ENCODE results near the gene ADPRHL1.
"Not testable (repeated sequence)": the region's sequence is repeated elsewhere in the genome, so short reads cannot be mapped to it uniquely, and the experiment has no call there.

ADPRHL1 gene

DNA sequence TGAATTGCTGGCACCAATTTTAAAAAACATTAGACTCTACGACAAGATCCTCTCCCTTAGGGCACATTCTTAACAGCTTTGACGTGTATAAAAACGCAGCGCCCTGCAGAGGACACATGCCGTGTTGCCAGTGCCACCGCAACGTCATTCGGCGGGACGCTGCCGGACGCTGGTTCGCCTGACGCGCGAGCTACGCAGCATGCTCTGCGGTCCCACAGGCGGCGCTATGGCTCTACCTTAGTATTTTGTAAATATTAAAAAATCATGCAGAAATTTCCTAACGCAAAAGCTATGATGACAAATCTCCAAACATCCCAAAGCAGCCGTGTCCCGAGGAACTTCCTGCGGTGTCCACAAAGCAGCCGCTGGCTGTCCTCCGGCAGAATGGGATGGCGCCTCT is 4.2 kb upstream of the ADPRHL1 start:
- in situ Hi-C loops (cut with MboI; ENCODE audit: low sequenced_read_pairs) = no loop called here

DNA sequence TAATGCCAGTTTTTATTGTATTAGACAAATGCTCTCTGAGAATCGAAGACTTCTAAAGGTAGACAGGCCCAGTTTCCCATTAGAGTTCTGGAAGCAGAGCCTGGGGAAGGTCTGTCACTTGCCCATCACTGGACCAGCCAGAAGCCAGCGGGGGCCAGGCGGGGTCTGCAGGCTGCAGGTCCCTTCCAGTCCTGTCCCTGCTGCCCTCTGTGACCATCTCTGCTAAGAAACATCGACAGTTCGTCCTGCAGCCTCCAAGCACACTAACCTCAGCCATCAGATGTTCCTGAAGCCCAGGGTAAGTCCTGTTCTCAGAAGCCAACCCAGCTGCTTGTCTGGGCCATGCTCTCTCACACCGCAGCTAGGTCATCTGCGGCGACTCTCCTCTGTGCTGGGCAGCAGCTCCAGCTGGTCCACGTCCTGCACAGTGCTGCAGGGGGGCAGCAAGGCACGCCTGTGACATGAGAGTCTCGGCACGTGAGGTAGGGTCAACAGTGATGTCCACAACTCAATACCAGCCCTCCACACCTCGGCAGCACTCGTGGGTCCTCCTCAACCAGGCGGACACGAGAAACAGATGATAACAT is 2.9 kb upstream of the ADPRHL1 start:
- in situ Hi-C loops (cut with MboI; ENCODE audit: low sequenced_read_pairs) = no loop called here

GRCh38 chr13:113455384-113455783 is 2.1 kb upstream of the ADPRHL1 start:
- in situ Hi-C loops (cut with MboI; ENCODE audit: low sequenced_read_pairs) = no loop called here

DNA sequence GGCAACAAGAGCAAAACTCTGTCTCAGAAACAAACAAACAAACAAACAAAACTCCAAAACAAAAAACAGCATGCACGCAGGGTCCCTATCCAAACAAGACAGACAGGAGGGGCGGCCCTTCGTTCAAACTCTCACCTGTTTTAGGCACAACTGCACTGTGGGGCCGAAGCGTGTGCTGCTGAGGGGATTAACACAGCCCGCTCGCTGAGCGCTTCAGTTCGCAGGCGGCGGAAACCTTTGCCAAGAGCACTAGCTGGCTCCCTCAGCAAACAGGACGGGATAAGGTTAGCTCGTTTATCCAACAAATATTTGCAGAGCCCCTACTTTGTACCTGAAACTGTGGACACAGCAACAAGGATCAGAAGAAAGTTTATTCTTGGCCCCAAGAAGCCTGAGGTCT is 1.6 kb upstream of the ADPRHL1 start:
- in situ Hi-C loops (cut with MboI; ENCODE audit: low sequenced_read_pairs) = no loop called here

DNA sequence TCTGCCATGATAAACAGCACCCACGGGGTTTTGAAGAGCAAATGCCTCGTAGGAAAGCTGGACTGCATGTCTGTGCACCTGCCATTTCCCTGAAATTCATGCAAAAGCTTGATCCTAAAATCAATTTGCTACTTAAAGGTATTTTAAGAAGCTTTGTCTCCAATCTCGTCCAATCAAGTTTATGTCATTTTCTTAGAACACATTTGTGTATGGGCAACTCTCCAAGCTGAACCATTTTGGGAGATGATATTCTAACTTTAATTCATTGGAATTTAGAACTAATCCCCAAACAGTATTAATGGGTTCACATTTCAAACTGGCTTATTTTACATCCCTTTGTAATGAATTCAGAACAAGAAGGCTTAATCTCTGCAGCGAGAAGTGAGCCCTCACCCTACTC is 822 bp downstream of the ADPRHL1 start:
- in situ Hi-C loops (cut with MboI; ENCODE audit: low sequenced_read_pairs) = no loop called here

DNA sequence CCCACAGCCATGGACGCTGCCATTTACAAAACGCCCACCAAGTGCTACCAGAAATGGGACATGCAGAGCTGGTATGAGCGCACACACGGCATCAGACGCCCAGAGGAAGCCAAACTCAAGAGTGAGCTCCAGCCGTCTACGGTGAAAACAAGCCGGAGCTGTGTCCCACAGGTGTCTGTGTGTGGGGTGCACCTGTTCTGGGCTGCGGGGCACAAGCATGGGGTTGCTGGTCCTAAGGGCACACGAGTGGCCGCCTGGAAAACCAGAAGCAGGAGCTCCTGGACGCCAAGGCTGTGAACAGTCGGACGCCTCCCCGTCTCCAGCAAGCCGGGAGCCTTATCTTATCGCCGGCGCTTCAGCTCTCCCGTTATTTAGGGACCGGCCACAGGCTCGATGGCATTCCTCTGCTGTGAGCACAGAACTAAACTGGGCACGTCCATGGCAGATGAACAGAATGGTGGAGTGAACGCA is 1.3 kb downstream of the ADPRHL1 start:
- in situ Hi-C loops (cut with MboI; ENCODE audit: low sequenced_read_pairs) = no loop called here

DNA sequence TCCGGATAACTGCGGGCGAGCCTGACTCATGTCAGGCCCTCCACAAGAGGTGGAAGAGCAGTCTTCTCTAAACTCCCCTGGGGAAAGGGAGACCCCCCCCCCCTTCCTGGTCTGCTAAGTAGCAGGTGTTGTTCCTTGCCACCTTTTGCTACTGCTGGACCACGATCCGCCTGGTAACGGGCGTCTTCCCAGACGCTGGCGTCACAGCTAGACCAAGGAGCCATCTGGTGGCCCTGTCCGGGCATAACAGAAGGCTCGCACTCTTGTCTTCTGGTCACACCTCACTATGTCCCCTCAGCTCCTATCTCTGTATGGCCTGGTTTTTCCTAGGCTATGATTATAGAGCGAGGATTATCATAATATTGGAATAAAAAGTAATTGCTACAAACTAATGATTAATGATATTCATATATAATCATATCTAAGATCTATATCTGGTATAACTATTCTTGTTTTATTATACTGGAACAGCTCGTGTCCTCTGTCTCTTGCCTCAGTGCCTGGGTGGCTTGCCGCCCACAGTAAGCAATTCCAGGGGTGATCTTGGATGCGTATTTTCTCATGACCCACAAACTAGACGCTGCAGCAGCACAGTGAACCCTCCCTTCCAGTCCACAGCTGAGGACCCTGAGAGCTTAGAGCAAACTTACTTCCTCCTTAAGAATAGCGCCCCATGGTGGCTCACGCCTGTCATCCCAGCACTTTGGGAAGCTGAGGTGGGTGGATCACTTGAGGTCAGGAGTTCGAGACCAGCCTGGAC is 2.2 kb downstream of the ADPRHL1 start:
- in situ Hi-C loops (cut with MboI; ENCODE audit: low sequenced_read_pairs) = not testable (repeated sequence)

- in situ Hi-C loops (cut with MboI; ENCODE audit: low sequenced_read_pairs) = not testable (repeated sequence)
Measured at GRCh38 chr13:113450348-113450744, 2.9 kb downstream of the ADPRHL1 start.

DNA sequence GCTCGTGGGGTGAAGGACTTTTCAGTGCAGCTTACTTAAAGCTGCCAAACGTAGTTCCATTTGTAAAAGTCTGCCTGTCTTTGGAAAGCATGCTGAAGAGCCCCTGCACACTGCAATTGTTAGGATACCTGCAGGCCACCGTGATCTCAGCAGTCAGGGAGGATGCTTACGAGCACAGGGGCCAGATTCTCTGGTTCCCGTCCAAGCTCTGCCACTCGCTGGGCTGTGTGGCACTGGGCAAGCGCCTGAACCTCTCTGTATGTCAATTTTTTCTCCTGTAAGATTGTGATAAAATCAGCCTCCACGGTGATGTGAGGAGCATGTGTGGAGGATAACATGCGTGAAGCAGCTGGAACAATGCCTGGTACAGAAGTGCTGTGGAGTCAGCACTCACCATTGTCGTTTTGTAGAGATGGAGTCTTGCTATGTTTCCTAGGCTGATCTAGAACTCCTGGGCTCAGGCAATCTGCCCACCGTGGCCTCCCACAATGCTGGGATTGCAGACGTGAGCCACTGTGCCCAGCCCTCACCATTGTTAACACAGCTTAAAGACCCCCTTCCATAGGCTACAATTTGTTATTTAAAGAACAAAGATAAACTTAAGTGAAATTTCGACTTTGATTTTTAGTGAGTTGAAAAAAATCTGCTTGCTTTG is 3.5 kb downstream of the ADPRHL1 start:
- in situ Hi-C loops (cut with MboI; ENCODE audit: low sequenced_read_pairs) = no loop called here

- in situ Hi-C loops (cut with MboI; ENCODE audit: low sequenced_read_pairs) = no loop called here
Measured at GRCh38 chr13:113448885-113449692, 4.2 kb downstream of the ADPRHL1 start.

DNA sequence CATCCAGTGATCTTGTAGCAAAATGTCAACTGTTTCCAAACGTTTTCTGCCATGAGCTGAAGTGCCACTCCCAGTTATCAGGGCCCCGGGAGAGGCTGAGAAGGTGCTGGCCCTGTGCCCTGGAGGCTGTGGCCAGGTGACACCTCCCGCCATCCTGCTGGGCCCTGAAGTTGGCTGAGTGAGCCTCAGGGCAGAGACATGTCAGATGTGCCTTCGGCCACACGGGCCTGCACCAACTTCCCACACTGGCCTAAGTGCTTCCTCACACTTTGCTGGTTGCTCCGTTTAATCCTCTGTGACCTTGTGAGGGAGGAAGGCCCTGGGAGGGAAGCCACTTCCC is 4.8 kb downstream of the ADPRHL1 start:
- in situ Hi-C loops (cut with MboI; ENCODE audit: low sequenced_read_pairs) = no loop called here

DNA sequence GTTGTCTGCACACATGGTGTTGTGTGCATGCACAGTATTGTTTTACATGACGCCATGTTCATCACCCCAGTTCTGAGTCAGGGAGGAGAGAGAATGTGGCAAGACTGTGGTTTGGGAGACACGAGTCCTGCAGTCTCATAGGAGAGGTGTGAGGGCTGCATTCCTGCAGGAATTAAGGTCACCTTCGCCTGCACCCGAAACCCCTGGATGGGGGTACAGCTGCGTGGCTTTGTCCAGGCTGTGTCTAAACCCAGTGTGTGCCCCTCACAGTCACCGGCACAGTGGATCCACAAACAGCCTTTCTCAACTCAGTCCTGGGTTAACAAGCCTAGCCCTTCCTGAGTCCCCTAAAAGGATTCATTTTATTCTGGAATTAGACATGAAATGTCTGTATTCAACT is 5.7 kb downstream of the ADPRHL1 start:
- in situ Hi-C loops (cut with MboI; ENCODE audit: low sequenced_read_pairs) = no loop called here

DNA sequence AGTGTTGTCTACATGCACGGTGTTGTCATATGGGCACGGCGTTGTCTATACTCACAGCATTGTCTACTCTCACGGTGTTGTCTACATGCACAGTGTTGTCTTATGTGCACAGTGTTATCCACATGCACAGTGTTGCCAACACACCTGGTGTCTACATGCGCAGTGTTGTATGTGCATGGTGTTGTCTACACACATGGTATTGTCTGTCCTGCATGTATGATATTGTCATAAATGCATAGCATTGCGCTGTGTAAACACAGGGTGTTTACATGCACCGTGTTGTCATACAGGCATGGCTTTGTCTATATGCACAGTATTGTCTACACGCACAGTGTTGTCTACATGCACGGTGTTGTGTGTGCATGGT is 6.8 kb downstream of the ADPRHL1 start:
- in situ Hi-C loops (cut with MboI; ENCODE audit: low sequenced_read_pairs) = no loop called here

DNA sequence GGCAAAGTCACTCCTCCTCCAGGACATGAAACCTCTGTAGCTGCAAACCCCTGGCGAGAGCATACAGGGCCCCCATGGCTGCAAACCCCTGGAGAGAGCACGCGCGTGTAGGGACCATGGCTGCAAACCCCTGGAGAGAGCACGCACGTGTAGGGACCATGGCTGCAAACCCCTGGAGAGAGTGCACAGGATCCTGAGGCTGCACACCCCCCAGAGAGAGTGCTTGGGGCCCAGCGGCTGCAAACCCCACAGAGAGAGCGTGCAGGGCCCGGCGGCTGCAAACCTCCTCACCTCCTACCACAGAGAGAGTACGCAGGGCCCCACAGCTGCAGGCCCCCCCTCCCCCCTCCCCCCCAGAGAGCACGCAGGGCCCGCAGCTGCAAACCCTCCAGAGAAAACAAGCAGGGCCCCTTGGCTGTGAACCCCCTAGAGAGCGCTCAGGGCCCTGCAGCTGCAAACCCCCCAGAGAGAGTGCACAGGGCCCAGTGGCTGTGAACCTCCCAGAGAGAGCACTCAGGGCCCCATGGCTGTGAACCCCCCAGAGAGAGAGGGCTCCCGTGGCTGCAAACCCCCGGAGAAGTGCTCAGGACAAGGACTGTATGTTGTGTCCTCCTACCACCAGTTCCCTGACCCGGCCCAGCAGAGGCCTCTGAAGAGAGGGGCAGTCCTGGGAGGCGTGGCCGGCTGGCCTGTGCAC is 7.3 kb downstream of the ADPRHL1 start:
- in situ Hi-C loops (cut with MboI; ENCODE audit: low sequenced_read_pairs) = no loop called here

DNA sequence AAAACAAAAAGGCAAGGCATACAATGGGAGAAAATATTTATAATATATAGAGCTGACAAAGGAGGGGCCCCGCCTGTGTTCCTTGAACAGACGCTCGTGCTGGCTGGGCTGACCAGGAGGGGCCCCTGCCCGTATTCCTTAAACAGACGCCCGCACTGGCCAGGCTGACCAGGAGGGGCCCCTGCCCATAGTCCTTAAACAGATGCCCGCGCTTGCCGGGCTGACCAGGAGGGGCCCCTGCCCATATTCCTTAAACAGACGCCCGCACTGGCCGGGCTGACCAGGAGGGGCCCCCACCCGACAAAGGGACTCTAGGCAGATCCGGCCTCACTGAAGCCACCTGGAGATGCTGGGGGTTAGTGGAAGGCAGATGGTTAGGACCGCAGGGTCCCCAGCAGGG is 9.3 kb downstream of the ADPRHL1 start:
- in situ Hi-C loops (cut with MboI; ENCODE audit: low sequenced_read_pairs) = no loop called here

DNA sequence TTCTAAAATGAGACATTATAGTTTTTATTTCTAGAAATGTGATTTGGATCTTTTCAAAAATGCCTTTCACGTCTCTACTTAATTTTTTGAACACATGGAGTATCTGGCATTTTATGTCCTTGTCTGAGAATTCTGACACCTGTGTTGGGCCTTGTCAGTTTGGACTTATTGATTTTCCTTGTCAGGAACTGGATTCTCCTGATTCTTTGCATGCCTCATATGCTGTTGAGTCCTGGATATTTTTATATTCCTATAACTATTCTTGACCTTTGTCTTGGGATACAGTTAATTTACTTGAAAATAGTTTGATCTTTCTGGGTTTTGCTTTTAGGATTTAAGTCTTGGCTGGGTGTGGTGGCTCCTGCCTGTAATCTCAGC is 10.3 kb downstream of the ADPRHL1 start:
- in situ Hi-C loops (cut with MboI; ENCODE audit: low sequenced_read_pairs) = no loop called here

- in situ Hi-C loops (cut with MboI; ENCODE audit: low sequenced_read_pairs) = no loop called here
Measured at GRCh38 chr13:113442354-113442984, 10.8 kb downstream of the ADPRHL1 start.

DNA sequence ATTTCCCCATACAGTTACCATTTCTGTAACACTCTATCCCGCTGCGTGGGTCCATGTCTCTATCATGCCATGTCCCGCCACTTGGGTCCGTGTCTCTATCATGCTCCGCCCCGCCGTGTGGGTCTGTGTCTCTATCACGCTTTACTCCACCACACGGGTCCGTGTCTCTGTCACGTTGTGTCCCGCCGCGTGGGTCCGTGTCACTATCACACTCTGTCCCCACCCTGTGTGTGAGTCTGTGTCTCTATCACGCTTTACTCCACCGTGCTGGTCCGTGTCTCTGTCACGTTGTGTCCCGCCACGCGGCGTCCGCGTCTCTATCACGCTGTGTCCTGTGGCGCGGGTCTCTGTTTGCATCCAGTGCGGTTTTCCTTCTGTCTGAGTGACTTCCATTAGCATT is 11.6 kb downstream of the ADPRHL1 start:
- in situ Hi-C loops (cut with MboI; ENCODE audit: low sequenced_read_pairs) = no loop called here

DNA sequence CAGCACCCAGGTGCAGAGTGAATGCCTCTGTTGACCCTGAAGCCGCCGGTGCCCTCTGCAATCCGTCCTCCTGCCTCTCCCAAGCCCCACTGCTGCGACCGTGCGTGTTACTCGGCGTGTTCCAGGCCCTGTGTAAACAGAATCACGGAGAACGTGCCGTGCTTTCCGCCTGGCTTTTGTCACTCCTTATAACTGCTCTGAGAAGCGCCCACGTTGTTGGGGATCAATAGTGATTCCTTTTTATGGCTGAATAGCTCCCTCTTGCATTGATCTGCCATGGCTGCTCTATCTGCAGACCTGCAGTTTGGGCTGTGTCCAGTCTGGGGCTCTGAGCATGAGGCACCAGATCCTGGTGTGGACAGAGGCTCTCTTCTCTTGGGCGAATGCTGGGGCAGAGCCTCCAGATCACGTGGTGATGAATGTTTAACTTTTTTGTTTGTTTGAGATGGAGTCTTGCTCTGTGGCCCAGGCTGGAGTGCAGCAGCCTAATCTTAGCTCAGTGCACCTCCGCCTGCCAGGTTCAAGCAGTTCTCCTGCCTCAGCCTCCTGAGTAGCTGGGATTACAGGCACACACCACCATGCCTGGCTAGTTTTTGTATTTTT is 15.8 kb downstream of the ADPRHL1 start:
- in situ Hi-C loops (cut with MboI; ENCODE audit: low sequenced_read_pairs) = no loop called here

DNA sequence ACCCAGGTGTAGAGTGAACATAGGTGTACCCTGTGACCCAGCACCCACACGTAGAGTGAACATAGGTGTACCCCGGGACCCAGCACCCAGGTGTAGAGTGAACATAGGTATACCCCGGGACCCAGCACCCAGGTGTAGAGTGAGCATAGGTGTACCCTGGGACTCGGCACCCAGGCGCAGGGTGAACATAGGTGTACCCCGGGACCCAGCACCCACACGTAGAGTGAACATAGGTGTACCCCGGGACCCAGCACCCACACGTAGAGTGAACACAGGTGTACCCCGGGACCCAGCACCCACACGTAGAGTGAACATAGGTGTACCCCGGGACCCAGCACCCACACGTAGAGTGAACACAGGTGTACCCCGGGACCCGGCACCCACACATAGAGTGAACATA is 16.4 kb downstream of the ADPRHL1 start:
- in situ Hi-C loops (cut with MboI; ENCODE audit: low sequenced_read_pairs) = not testable (repeated sequence)

Measured in HL-60/S4 treated with retinoic acid at 250 ng/mL for 4 days and 3 days (cell line).